SW480 (cell line): ENCODE results near the gene ZPR1.
"Not testable (repeated sequence)": the region's sequence is repeated elsewhere in the genome, so short reads cannot be mapped to it uniquely, and the experiment has no call there.

ENCODE experiments used
- DNase-seq: peaks from one replicate; pipeline ENCODE4 v3.0.0-alpha.2; 2016; ENCODE audit warnings: low spot score

Gene ZPR1

GRCh38 chr11:116792144-116792868 lies 4.5 kb upstream of the ZPR1 start:
- no peak for DNase-seq

DNA sequence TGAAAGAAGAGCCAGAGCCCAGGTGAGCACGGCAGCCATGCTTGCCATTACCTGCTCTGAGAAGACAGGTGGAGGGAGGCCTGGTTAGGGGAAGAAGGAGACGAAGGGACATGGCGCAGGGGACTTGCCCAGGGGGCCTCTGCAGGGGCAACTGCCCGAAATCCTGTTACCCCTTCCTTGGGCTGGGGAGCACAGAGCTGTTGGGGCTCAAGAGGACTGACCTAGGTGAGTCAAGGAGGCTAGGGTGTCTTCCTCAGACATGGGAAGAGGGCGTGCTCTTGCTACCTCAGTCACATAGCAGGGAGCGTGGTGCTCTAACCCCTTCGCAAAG lies 4.0 kb upstream of the ZPR1 start, which contains the start of gene APOA5:
Gene APOA5, minus strand, starts transcription at position 67 of the 331 bp plus-strand sequence. Its CDS starts 19 bp downstream, at position 48.
- DNase-seq, result no peak

GRCh38 chr11:116791002-116791812 lies 3.4 kb upstream of the ZPR1 start:
- peak; percentile 20 for DNase-seq

DNA sequence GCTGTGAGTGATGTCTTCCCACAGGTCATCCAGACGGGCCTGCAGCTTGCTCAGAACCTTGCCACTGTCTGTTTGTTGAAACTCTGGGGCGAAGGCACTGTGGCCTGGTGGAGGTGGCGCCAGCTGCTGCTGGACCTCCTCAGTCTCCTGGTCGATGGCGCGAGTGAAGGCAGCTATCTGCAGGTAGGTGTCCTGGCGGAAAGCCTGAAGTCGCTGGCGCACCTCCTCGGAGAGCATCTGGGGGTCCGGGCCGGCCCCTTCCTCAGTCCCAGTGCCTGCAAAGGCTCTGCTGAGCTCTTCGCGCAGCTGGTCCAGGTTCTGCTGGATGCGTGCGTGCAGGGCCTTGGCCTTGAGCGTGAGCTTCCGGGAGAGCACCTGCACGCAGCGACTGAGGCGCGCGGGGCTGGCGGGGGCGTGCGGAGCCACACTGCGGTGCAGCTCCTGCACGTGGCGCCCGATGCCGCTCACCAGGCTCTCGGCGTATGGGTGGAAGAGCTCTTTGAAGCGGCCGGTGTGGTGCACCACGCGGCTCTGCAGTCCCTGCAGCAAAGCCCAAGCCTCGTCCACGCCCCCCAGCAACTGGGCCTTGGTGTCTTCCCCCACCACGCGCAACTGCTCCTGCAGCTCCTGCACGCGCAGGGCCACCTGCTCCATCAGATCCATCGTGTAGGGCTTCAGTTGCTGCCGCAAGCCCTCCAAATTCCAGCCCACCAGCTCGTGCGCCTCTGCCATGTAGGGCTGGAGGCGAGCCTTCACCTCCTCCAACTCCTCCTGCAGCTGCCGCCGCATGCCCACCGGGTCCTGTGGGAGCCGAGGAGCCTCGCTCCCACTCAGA lies 2.6 kb upstream of the ZPR1 start:
- no peak for DNase-seq

GRCh38 chr11:116788975-116789374 lies 1.2 kb upstream of the ZPR1 start:
- no peak for DNase-seq

DNA sequence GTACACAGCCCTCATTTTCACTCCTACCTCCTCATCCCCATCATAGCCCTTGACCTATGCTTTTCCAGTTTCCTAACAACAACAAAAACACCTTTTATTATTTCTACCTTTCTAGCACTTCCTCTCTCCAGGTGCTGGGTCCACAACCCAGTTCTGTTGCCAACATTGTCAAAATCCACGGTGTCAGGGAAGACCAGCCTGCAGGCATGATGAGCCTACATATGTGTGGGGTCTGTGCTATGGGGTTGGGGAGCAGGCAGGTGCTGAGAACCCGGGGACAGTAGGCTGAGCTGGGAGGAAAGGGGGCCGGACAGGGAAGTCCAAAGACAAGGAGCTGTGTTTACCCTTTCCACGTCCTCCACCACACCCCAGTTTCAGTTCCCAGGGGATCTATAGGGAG lies 711 bp upstream of the ZPR1 start:
- no peak for DNase-seq

GRCh38 chr11:116787436-116787785 lies 412 bp downstream of the ZPR1 start:
- DNase-seq, result no peak

DNA sequence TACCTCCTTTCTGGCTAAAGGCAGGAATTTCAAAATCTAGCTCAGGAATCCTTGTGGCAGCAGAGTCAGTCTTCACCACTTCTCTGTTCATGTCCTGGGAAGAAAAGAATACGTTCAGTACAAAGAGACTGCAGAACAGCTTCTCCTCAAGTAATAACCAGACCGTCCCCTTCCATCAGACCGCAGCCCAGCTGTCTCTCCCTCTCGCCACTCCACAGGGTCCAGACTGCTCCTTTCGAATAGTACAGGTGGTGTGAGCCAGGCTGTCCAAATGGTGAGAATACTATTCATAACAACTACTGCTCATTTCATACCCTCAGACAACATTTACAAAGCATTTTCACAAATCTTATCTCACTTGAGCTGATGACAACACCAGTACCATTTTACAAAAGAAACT lies 857 bp downstream of the ZPR1 start:
- no peak for DNase-seq

- DNase-seq, result no peak
These were observed 1.5 kb downstream of the ZPR1 start for GRCh38 chr11:116786326-116786725.

DNA sequence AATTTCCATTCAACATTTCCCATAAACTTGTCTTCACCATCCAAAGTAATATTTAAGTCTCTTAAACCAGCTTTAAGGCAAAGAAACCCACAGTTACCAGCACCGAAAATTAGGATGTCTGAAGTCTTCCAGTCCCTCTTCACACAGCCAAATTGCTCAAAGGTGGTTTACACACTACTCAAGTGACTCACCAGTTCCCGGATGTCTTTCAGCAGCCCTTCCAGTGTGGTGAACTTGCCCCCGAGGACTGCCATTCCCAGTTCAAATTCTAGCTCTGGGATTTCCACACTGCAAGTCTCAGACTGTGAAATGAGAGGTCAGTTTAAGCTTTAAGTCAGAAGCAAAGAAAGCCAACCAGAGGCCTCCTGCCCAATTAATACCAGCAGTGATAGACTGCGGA lies 5.1 kb downstream of the ZPR1 start:
- DNase-seq, result no peak

DNA sequence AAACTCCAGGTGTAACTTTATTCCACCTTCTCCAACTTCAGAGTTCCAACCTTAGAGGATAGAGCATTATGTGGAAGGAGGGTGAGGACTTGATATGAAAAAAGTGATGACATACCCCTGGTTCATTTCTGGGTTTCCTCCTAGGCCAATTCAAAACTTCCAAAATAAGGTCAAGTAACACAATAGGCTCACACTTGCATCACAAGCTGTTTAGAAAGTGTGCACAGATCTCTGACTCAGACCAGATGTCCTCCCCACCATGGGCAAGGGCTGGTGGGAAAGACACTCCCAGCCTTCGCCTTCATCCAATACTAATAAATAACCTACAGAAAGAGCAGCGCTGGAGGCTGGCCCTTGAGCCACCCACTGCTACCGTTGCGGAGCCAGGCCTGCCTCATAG lies 9.3 kb downstream of the ZPR1 start:
- DNase-seq, result no peak

DNA sequence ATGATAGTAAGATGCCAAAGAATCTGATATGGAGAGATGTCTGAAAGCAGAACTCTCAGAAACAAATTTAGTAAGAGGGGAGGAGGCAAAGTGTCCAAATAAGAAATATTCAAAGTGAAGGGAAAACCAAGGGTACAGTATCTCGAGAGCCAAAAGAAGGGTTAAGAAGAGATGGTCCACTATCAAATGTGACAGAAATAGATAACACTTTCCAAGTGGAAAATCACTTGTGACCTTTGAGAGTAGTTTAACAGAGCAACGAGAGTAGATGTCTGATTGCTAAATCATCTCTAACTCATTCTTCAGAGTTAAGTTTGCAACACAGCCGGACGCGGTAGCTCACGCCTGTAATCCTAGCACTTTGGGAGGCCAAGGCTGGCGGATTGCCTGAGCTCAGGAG lies 10.8 kb downstream of the ZPR1 start:
- no peak for DNase-seq

DNA sequence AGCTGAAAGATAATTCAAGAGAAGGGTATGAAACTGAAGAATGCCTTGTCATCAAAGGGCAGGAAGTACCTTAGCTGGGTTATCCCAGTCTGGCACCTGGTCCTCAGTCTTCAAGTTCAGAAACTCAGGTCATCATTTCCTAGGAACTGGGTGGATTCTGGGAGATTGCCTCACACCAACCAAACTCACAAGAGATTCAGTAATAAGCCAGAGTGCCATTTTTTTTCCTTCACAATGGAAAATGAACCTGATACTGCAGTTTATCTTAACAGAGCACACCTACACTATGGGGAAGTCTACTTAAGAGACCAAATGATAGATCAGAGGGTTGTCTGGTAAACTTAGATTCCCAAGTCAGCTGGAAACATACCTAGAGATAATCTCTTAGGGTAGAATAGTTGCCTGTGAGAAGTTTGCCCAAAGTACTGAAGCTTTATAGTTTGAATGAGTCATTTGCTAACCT lies 11.3 kb downstream of the ZPR1 start:
- no peak for DNase-seq

GRCh38 chr11:116775975-116776374 lies 11.8 kb downstream of the ZPR1 start:
- no peak for DNase-seq

DNA sequence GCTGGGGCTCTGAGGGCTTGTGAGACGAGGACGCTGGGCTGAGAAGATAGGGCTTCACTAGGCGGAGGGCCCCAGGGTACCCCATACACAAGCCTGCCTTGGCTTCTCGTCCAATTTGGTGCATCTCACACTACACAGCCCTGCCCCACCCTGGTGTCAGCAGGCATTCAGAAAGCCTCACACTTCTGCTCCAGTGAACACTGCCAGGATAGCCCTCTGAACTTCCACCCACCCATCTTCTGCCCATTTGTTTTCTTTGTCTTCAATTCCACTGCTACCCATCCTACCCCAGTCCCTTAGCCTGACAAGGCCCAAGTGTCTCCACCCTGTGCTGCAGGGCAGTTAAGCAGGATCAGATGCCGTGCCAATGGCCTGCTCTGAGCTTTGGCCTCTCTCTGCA lies 13.2 kb downstream of the ZPR1 start:
- DNase-seq, result no peak

GRCh38 chr11:116773203-116774097 lies 14.4 kb downstream of the ZPR1 start:
- DNase-seq, result no peak

GRCh38 chr11:116772443-116773202 lies 15.2 kb downstream of the ZPR1 start, which contains the start of gene BUD13:
TSS of gene BUD13 (minus strand) at chr11:116772987. CDS start at chr11:116772964, 23 bp downstream.
- DNase-seq, result peak; percentile 86

DNA sequence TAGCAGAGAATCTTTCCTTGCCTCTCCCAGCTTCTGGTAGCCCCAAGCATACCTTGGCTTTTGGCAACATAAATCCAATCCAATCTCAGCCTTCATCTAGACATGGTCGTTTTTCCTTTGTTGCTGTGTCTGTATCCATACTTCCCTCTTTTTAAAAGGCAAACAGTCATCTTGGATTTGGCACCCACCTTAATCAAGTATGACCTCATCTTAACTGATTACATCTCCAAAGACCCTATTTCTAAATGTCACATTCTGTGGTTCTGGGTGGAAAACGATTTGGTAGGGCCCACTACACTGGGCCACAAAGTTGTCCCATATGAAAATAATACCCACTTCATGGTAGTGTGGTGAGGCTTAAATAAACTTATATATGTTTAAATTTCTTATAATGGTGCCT lies 15.9 kb downstream of the ZPR1 start:
- no peak for DNase-seq

DNA sequence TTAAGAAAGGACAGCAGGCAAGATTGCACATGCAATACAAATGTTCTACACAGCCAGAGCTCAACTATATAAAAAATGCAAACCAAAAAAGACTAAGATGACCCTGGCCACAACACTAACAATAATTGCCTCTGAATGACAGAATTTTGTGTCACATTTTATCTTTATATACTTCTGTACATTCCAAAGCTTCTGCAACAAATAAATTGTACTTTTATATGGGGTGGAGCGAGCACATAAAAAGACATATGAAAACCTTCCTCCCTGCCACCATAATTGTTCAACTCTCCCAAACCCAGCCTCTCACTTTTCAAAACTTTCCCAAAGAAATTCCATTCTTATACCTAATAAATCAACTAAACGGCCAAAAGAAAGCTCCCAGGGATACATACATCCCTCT lies 25.7 kb downstream of the ZPR1 start:
- no peak for DNase-seq

DNA sequence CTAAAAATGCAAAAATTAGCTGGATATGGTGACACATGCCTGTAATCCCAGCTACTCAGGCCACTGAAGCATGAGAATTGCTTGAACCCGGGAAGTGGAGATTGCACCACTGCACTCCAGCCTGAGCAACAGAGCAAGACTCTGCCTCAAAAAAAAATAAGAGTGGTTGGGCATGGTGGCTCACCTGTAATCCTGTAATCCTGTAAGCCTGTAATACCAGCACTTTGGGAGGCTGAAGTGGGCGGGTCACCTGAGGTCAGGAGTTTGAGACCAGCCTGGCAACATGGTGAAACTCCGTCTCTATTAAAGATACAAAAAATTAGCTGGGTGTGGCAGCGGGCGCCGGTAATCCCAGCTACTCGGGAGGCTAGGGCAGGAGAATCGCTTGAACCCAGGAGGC lies 31.8 kb downstream of the ZPR1 start:
- not testable (repeated sequence) for DNase-seq
